ENCODE measurements around the gene OARD1.
A peak's percentile ranks its signal among the peaks of the same experiment; 100 is the strongest.
"Not testable (repeated sequence)": the region's sequence is repeated elsewhere in the genome, so short reads cannot be mapped to it uniquely, and the experiment has no call there.

The OARD1 gene

DNA sequence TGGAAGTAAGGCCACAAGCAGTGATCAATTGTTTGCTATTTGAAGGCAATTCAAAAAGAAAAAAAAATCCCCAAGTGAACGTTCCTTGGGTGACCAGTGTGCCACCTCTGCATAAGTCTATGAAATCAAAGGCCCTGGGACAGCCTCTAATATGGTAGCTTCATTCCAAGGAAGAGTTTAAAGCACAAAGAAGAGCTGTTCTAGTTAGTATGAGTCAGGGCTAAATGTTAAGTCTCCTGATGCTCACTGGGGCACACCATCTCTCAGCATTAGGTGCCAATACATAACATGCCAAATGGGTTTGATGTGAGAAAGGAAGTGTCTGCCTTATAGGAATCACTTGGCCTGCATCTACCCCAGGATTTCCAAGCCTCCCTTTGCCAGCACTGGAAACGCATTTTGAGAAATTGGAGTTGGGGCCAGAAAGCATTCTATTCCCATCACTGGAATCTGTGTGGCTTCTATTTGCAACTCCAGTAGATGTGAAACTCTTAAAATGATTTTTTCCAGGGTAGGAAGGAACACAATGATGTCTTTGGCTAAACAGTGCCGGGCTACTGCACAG is 46.1 kb downstream of the OARD1 start:
- no peak for DNase-seq (ENCODE audit: low read depth, low spot score)
- no peak overlapping the region for H3K4me3 ChIP-seq (ENCODE audit: low read depth, low read length)
- in situ Hi-C loops (cut with HindIII; ENCODE audit: low sequenced_read_pairs): no loop called here
- TF ChIP-seq, protein P1, sequence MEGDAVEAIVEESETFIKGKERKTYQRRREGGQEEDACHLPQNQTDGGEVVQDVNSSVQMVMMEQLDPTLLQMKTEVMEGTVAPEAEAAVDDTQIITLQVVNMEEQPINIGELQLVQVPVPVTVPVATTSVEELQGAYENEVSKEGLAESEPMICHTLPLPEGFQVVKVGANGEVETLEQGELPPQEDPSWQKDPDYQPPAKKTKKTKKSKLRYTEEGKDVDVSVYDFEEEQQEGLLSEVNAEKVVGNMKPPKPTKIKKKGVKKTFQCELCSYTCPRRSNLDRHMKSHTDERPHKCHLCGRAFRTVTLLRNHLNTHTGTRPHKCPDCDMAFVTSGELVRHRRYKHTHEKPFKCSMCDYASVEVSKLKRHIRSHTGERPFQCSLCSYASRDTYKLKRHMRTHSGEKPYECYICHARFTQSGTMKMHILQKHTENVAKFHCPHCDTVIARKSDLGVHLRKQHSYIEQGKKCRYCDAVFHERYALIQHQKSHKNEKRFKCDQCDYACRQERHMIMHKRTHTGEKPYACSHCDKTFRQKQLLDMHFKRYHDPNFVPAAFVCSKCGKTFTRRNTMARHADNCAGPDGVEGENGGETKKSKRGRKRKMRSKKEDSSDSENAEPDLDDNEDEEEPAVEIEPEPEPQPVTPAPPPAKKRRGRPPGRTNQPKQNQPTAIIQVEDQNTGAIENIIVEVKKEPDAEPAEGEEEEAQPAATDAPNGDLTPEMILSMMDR (IDR thresholded peaks at IDR 0.05; ENCODE audit: low read depth, low read length): no peak

DNA sequence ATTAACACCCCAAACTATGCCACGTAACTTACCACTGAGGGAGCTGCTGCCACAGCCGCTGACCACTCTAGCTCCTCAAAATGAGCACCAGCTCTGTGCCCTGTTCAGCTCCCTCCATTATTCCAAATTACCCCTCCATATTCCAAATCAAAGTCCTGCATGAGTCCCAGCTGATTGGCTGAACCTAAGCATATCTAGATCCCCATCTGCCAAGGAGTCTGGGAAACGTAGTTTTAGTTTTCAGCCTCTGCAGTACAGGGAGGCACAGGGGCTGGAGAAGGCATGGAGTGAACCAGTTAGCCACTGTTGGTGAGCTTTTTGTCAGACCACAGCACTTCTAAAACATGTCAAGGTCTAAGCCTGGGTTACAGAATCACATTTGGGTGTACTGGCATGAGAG is 49.0 kb downstream of the OARD1 start:
- no peak overlapping the region for H3K4me3 ChIP-seq (ENCODE audit: low read depth, low read length)
- in situ Hi-C loops (cut with HindIII; ENCODE audit: low sequenced_read_pairs): no loop called here
- TF ChIP-seq, protein P1 (IDR thresholded peaks at IDR 0.05; ENCODE audit: low read depth, low read length): no peak
- no peak for DNase-seq (ENCODE audit: low read depth, low spot score)

DNA sequence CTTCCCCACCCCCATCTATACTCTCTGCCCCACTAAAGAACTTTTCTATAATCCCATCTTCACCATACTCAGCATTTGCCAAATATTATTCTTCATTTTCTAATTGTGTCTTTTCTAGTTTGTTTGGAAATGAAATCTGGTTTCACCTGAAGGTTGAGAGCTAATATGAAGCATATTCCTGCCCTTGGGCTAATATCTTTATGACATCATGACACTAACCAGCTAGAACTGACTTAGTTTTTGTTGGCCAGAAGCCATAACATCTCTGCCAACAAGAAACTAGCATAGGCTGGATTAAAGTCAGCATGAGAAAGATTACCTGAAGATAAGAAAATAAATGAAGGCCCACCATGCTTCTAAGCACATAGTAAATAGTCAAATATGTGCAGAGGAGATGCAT is 49.9 kb downstream of the OARD1 start:
- in situ Hi-C loops (cut with HindIII; ENCODE audit: low sequenced_read_pairs): no loop called here
- TF ChIP-seq, protein P1 (IDR thresholded peaks at IDR 0.05; ENCODE audit: low read depth, low read length): no peak
- H3K4me3 ChIP-seq (ENCODE audit: low read depth, low read length): no peak overlapping the region
- peak; percentile 7 for DNase-seq (ENCODE audit: low read depth, low spot score)

DNA sequence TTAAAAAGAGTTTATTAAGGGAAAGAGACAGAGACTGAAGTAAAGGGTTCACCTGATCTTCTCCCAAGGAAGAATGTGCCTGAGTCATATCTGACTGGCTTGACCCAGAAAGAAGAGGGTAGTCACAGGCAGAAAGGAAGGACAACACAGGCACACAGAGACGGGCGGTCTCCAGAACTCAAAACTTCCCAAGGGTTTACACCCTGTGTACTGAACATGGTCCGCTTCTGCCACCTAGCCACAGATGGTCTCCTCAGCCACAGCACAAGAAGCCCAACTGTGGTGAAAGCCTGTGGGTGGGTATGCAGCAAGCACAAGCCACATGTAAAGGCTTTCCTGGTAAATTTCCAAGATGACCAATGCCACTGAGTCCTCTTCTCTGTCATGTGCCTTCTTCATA is 50.3 kb downstream of the OARD1 start:
- TF ChIP-seq, protein P1 (IDR thresholded peaks at IDR 0.05; ENCODE audit: low read depth, low read length): peak; percentile 54
- DNase-seq (ENCODE audit: low read depth, low spot score): peak; percentile 59
- H3K4me3 ChIP-seq (ENCODE audit: low read depth, low read length): no peak overlapping the region
- in situ Hi-C loops (cut with HindIII; ENCODE audit: low sequenced_read_pairs): no loop called here

DNA sequence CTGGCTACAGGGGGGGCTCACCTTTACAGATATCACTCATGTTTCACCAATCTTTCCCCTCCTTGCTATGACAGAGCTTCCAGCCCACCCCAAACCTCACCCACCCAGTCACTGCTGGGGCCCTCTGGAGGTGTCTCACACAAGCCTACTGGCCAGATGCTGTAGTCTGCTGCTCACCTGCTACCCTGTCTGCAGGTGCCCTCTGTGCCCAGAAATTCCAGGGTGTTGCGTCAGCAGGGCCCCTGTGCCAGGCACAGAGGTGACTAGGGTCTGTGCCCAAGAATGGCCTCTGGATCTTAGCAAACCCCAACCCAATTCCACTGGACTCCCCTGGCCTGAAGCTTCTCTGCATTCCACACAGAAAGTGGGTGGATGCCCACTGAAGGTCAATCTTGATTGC is 54.5 kb downstream of the OARD1 start:
- TF ChIP-seq, protein P1 (IDR thresholded peaks at IDR 0.05; ENCODE audit: low read depth, low read length): no peak
- no peak for DNase-seq (ENCODE audit: low read depth, low spot score)
- in situ Hi-C loops (cut with HindIII; ENCODE audit: low sequenced_read_pairs): no loop called here
- H3K4me3 ChIP-seq (ENCODE audit: low read depth, low read length): no peak overlapping the region

DNA sequence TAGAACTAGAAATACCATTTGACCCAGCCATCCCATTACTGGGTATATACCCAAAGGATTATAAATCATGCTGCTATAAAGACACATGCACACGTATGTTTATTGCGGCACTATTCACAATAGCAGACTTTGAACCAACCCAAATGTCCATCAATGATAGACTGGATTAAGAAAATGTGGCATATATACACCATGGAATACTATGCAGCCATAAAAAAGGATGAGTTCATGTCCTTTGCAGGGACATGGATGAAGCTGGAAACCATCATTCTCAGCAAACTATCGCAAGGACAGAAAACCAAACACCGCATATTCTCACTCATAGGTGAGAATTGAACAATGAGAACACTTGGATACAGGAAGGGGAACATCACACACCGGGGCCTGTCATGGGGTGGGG is 56.3 kb downstream of the OARD1 start:
- DNase-seq (ENCODE audit: low read depth, low spot score); in situ Hi-C loops (cut with HindIII; ENCODE audit: low sequenced_read_pairs); H3K4me3 ChIP-seq (ENCODE audit: low read depth, low read length): not testable (repeated sequence)

DNA sequence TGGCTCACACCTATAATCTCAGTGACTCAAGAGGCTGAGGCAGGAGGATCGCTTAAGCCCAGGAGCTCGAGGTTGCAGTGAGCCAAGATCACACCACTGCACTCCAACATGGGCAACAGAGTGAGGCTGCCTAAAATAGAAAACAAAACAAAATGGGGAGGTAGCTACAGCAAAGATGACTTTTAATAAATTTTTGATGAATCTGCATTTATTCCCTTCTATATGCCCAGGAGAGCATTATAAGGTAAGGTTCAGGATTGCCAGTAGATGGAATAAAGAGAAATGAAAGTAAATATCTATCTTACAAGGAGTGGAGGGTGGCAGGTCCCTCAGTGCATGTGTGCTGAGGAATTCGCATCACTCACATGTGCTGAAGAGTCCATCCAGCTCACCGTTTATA is 57.4 kb downstream of the OARD1 start:
- H3K4me3 ChIP-seq (ENCODE audit: low read depth, low read length): no peak overlapping the region
- no peak for DNase-seq (ENCODE audit: low read depth, low spot score)
- in situ Hi-C loops (cut with HindIII; ENCODE audit: low sequenced_read_pairs): no loop called here
- TF ChIP-seq, protein P1 (IDR thresholded peaks at IDR 0.05; ENCODE audit: low read depth, low read length): no peak

All from astrocyte of the spinal cord (primary cell).